Skeletal muscle tissue (tissue), 5 donors: ENCODE data around the gene GALT. TPM values are rescaled to one million over a fixed set of nuclear protein-coding genes. Genes with fewer than 3 reads are reported as not detected.

Experiments used
- H3K27ac ChIP-seq: one replicate; pipeline ENCODE4 v1.7.0; 2013; ENCODE audit warnings: mild to moderate bottlenecking, low read depth, low read length, inconsistent platforms
- H3K27me3 ChIP-seq, 3 donors: one replicate each; pipeline ENCODE4 v1.7.0; 2013; ENCODE audit warnings: low read length in 3 of 3; ENCODE audit not compliant: control insufficient read depth in 3 of 3, insufficient read depth in 3 of 3
- H3K36me3 ChIP-seq, 3 donors: one replicate each; pipeline ENCODE4 v1.7.0; 2013; ENCODE audit warnings: low read length in 3 of 3; ENCODE audit not compliant: control insufficient read depth in 3 of 3, insufficient read depth in 3 of 3
- H3K4me1 ChIP-seq, 3 donors: one replicate each; pipeline ENCODE4 v1.7.0; 2013; ENCODE audit warnings: low read length in 3 of 3, mild to moderate bottlenecking in 3 of 3; ENCODE audit not compliant: control insufficient read depth in 3 of 3, insufficient read depth in 3 of 3
- H3K4me3 ChIP-seq, 3 donors: one replicate each; pipeline ENCODE4 v1.7.0; 2013; ENCODE audit warnings: low read length in 3 of 3
- H3K9ac ChIP-seq, 3 donors: one replicate each; pipeline ENCODE4 v1.7.0; 2013; ENCODE audit warnings: low read length in 3 of 3, mild to moderate bottlenecking in 3 of 3, moderate library complexity in 2 of 3, low read depth in 1 of 3
- H3K9me3 ChIP-seq, 3 donors: one replicate each; pipeline ENCODE4 v1.7.0; 2013; ENCODE audit warnings: low read length in 3 of 3; ENCODE audit not compliant: control insufficient read depth in 3 of 3
- small RNA-seq: library from RNA; depleted of rRNA; stranded (forward); fragments of <200 nt; gene quantifications from one replicate; pipeline ENCODE3, GENCODE V24; 2014
- total RNA-seq: library from RNA; depleted of rRNA; stranded (reverse); fragments of >200 nt; gene quantifications from one replicate; pipeline ENCODE4 v1.2.3, GENCODE V29; 2014
- donor health status: Osteomylitis.

GALT gene
- total RNA-seq, 1 donor from 2014 or later: 23.0 TPM

DNA sequence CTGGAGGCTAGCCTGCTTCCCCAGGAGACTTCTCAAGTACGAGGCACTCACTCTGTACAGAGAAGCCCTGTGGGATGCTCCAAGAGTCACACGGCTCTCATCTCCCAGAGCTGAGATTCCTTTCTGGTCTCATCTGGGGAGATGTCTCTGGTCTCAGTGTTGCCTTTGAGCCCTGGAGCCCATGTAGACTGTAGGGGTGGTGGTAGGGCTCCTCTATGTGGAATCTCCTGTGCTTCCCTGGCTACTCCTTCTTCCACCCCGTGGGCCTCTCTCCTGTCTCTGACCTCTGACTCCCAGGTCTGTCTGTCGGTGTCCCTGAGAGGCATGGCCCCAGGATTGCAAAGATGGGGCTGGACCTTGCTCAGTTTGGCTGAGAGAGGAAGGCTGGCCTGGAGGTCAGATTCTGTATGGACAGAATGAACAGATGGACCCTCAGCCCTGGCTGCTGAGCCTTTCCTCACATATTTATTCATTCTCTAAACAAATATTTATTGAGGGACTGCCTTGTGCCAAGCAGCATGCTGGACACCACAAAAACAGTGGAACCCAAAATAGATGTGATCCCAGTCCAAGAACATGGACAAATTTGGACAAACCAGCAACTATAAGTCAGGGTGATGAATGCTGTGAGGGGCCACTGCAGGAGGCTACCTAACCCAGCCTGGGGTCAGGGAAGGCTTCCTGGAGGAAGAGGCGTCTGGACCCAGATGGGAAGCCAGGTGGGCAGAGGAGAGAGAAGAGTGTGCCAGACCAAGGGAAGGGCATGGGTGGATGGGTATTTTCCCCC, 42.0 kb downstream of the GALT start:
- Histone ChIP-seq H3K27me3 (no peaks in the 10 kb centered on the region), H3K27ac (no peak overlapping the region), H3K9me3 (no peaks in the 10 kb centered on the region), H3K9ac (no peak overlapping the region), H3K36me3 (no peaks in the 10 kb centered on the region), H3K4me1 (peaks cover 0 to 16% (median 4%) of the 10 kb centered on the region in 3 donors), H3K4me3 (no peak overlapping the region)

DNA sequence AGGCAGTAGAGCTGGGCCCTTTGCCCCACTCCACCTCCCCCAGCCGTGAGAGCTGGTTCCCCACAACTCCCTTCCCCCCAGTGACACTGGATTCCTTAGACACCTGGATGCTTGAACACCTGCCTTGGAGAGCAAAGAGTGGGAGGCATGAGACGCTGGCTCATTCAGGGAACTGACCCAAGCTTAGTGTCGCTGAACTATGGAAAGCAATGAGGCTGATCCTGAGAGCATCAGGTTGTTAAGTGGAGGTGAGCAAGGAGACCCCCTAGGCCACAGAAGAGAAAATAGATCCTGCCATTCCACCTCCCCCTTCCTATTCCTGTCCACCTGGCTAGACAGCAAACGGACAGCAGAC, 42.6 kb downstream of the GALT start:
- Histone ChIP-seq H3K9me3 (no peaks in the 10 kb centered on the region), H3K4me1 (peaks cover 0 to 16% (median 4%) of the 10 kb centered on the region in 3 donors), H3K36me3 (no peaks in the 10 kb centered on the region), H3K27me3 (no peaks in the 10 kb centered on the region), H3K9ac (no peak overlapping the region), H3K27ac (no peak overlapping the region), H3K4me3 (no peak overlapping the region)

DNA sequence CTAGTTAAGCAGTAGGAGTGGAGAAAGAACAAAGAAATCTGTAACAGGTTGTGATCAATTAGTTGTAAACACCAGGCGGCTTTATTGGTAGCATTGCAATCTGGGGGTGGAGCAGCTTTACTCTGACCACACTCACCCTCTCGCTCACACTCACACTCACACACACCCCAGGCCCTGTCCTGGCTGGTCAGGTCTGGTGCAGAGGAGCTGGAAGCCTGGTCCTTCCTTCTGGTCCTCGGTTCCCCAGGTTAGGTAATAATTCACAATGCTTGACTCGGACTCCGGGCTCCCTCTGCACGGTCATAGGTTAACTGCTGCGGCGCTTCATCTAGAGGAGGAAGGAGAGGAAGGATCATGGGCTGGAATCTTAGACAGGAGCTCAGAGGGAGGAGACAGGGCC, 43.0 kb downstream of the GALT start:
- no peak overlapping the region for H3K4me3 ChIP-seq
- H3K36me3 ChIP-seq: no peaks in the 10 kb centered on the region
- peak overlapping the region in 1 of 3 donors; percentile 20 for H3K9ac ChIP-seq
- peaks cover 0 to 16% (median 4%) of the 10 kb centered on the region in 3 donors for H3K4me1 ChIP-seq
- no peak overlapping the region for H3K27ac ChIP-seq
- no peaks in the 10 kb centered on the region for H3K27me3 ChIP-seq
- no peaks in the 10 kb centered on the region for H3K9me3 ChIP-seq

DNA sequence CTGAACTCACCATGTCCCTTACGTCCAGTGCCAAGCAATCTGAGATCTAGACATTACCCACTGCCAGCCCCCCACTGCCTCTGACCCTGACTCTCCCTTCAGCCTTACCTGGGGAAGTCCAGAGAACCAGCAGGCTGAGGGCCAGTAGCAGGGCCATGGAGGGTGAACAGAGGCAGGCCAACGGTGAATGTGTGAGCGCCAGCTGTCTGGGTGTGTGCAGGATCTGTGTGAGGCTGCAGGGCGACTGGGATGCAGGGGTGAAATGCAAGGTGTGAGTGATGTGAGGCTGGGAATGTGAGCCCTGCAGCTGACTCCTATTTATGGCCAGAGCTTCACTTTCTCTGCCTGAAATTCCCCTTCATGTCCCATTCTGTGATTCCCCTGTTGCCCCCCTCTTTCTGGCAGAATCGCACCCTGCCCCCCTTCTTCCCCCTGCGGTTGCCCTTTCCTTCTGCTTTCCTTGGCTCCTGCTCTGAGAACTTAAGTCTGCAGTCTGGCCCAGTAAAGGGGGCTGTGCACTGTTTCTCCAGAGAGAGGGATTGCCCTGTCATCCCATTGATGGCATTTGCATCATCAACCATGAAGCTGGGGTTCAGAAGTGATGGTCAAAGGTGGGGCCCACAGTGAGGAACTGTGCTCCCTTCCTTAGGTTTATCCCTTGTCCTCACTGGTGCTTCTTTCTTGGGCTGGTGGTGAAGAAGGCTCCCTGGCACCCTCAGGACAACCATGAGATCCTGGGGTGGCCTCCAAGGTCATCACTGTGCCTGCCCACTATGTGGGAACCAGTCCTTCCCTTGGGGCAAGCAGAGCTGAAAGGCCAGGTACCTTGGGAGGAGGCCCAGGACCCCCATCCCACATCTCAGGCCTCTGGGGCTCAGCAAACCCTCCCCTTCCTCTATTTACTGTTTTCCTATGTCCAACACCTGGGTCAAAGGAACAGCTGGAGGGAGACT, 44.8 kb downstream of the GALT start, which contains the start of gene CCL19:
Gene CCL19 (minus strand): TSS at position 294 of the 953 bp plus-strand sequence. CDS start 137 bp downstream, at position 157.
- no peaks in the 10 kb centered on the region for H3K9me3 ChIP-seq
- H3K4me1 ChIP-seq: peaks cover 0 to 11% (median 4%) of the 10 kb centered on the region in 3 donors
- H3K27me3 ChIP-seq: no peaks in the 10 kb centered on the region
- no peak within 1 kb of the TSS for H3K9ac ChIP-seq
- no peak within 1 kb of the TSS for H3K4me3 ChIP-seq
- H3K36me3 ChIP-seq: no peaks in the 10 kb centered on the region
- H3K27ac ChIP-seq: no peak within 1 kb of the TSS

DNA sequence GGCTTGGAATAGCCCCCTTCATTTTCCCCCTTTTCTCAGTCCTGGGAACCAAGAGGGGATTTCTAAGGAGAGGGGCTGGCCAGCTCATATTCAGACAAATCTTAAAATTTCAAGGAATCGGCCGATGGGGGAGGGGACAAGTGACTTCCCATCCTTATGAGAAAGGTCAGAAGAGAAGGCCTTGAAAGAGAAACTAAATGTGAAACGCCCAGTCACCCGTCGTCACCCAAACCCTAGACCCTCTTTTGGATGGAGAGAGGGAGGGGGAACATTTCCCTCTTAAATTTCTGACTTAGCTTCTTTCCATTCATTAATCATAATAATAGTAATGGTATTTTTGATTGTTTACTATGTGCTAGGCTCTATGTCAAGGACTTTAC, 45.5 kb downstream of the GALT start:
- Histone ChIP-seq H3K36me3 (no peaks in the 10 kb centered on the region), H3K9ac (no peak overlapping the region), H3K4me1 (peaks cover 0 to 8% (median 4%) of the 10 kb centered on the region in 3 donors), H3K9me3 (no peaks in the 10 kb centered on the region), H3K27ac (no peak overlapping the region), H3K4me3 (no peak overlapping the region), H3K27me3 (no peaks in the 10 kb centered on the region)

DNA sequence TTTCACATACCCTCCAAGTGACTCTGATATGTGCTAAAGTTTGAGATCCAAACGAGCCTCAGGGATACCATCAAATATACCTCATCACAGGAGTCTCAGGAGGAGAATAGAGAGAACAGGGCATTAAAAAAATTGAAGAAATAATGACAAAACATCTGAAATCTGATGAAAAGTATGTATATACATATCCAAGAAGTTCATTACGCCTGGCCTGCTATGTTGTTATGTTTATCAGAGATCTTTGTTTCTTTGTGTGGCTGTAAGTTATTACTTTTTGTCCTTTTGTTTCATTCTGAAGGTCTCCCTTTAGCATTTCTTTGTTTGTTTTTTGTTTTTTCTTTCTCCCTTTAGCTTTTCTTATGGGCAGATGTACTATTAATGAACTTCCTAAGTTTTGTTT, 47.1 kb downstream of the GALT start:
- H3K27ac ChIP-seq: no peak overlapping the region
- H3K9me3 ChIP-seq: no peaks in the 10 kb centered on the region
- no peak overlapping the region for H3K4me3 ChIP-seq
- H3K9ac ChIP-seq: no peak overlapping the region
- no peaks in the 10 kb centered on the region for H3K36me3 ChIP-seq
- H3K4me1 ChIP-seq: peaks cover 0 to 8% (median 4%) of the 10 kb centered on the region in 3 donors
- no peaks in the 10 kb centered on the region for H3K27me3 ChIP-seq

DNA sequence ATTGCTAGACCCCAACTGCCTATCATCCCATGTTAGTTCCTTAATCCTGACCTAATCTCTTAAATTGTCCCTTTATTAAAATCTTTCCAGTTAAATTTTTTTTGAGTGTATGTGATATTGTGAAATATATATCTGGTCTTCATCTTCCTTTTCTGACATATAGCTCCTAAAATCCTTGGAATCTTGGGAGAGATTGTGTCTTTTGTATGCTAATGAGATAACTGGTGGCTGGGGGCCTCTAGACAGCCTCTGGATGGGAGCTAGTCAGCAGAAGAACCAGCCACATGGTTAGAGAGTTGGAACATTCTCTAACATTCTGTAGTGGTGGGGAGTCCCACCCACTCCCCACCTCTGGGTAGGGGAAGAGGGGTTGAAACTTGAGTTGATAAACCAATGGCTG, 48.3 kb downstream of the GALT start:
- Histone ChIP-seq H3K9me3 (no peaks in the 10 kb centered on the region), H3K4me3 (no peak overlapping the region), H3K4me1 (peaks cover 0 to 8% (median 4%) of the 10 kb centered on the region in 3 donors), H3K9ac (no peak overlapping the region), H3K27me3 (no peaks in the 10 kb centered on the region), H3K27ac (no peak overlapping the region), H3K36me3 (no peaks in the 10 kb centered on the region)

Small RNA genes within 50 kb of the gene (small RNA-seq; reads per million reads assigned to genes)
- not detected for gene CCL27

Other genes with a start within 250 kb of the GALT start
- gene FAM219A, start 188.1 kb upstream of the GALT start, total RNA-seq: 2.6 TPM
- not detected for gene DNAI1, start 187.9 kb upstream of the GALT start, total RNA-seq
- gene ENHO, start 123.7 kb upstream of the GALT start, total RNA-seq: 4.2 TPM
- gene CNTFR, start 57.0 kb upstream of the GALT start, total RNA-seq: 3.1 TPM
- gene RPP25L, start 34.6 kb upstream of the GALT start, total RNA-seq: 25.6 TPM
- gene DCTN3, start 26.2 kb upstream of the GALT start, total RNA-seq: 67.8 TPM
- gene ARID3C, start 17.6 kb upstream of the GALT start, total RNA-seq: not detected
- 14.1 TPM for gene SIGMAR1, start 8.9 kb upstream of the GALT start, total RNA-seq
- 75.7 TPM for gene IL11RA, start 5.5 kb downstream of the GALT start, total RNA-seq
- not detected for gene CCL27, start 16.0 kb downstream of the GALT start, total RNA-seq
- gene CCL19, start 44.6 kb downstream of the GALT start, total RNA-seq: not detected
- gene CCL21, start 63.5 kb downstream of the GALT start, total RNA-seq: 15.7 TPM